Stimulated activated CD8-positive, alpha-beta memory T cell treated with anti-CD3 and anti-CD28 coated beads, Interleukin-15, amount 100 ng/mL, for 48 hours (primary cell): ENCODE measurements around the gene FGGY.

Source experiments
- DNase-seq, 2 donors: peaks; one replicate each; pipeline ENCODE4 v3.0.0-alpha.2; 2020; ENCODE audit warnings: low read depth in 2 of 2

Gene FGGY

GRCh38 chr1:59384443-59384842 lies 87.5 kb downstream of the FGGY start:
- DNase-seq: no peak

DNA sequence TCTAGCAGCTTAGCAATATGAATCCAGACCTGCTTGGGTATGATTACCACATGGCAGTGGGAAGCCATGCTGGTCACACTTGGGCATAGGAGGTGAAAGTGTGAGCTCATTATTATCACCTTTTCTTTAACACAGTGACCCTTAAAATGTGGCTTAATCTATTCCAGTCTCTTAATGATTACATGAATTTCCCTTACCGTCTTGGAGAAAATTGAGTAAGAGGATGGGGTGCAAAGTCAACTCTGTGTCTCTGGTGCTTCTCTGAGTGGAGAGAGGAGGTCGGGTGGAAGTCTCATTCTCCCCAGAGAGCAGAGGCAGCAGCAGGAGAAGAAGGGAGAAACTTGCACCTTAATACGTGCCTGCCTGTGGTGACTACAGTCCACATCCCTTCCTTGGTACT lies 91.3 kb downstream of the FGGY start:
- no peak for DNase-seq

DNA sequence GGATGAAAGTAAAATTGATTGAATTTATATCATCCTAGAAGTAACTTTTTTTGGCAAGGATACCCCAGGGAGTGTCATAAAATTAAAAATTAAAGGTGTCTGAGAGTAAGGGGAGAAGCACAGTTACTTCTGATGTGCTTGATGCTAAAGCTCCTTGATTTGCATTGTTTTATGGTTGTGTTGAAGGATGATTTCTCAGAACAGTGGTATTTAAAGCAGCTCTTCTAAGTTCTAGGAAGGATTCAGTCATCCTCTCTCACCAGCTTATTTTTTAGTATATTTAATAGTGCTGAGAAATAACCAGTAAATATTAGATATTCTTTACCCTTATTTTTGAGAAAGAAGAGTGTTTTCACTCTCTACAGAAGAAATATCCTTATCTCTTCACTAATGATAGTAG lies 93.0 kb downstream of the FGGY start:
- DNase-seq: no peak

- DNase-seq: no peak
Measured at GRCh38 chr1:59390307-59390706, 93.4 kb downstream of the FGGY start.

- no peak for DNase-seq
Measured at GRCh38 chr1:59391212-59392179, 94.6 kb downstream of the FGGY start.

DNA sequence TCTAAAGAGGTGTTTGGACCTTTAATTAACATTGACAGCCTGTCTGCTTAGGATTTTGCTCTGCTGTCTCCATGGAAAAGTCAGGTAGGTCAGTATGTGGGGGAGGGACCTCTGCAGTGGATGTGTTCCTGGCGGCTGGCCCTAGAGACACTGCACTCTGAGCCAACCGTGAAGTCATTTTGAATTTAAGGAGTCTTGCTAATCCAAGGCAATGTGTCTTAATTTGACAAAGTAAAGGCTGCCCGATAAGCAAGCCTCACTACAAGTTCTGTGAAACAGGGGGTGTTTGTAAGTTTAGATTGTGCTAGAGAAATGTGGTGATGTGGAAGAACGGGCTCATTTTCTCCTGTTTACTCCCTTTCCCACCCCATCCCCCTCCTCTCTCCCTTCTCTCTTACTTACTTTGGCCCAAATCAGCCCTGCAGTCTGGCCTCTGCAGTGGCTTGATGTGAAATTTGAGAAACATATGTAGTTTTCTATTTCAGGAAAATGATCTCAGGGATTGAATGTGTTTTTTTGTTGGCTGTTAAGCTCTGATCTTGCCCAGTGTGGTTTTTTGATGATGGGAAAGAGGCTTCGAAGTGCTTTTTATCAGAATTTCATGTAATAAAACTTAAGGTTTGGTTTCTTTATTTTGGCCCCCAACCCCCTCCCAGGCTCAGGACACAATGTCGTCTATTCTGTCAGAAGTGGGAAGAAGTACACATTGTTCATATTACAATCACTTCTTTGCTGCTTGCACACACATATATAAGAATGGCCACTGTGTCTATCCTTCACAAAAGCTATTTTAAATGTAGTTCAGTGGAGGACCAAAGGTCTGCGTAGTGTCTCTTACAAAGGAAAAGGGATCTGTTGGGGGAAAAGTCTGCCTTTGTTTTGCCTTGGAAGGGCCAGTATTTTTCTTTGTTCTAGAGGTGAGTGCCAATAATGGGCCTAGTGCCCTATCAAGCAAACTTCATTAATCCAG lies 96.6 kb downstream of the FGGY start:
- DNase-seq: no peak

DNA sequence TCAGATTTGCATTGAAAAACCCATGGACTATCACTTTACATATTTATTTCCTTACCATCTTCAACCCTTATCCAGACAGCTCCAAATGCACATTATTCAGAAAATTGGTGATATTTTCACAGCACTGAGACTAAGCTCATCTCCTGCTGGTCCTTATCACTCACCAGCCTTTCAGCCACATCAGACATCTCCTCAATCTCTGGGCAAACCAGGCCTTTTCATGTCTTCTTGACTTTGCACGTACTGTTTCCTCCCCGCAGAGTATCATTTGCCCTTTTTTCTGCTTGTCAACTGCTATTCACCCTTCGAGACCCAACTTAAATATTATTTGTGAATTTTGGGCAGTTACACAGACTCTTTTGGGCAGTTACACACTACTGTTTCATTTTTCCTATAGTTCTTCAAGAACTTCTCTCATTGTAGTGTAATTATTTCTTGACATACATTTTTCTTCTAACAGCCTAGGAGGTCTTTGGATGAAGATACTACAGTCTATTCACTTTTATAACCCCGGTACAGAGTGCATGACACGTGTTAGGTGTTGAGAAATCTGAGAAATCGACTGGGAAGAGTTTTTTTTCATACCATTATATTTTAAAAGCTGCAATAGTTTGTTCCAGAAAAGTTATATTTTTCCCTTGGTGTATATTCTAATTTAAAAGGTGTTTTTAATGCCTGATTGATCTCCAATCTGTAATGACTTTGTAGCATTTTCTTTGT lies 98.0 kb downstream of the FGGY start:
- DNase-seq: no peak

- no peak for DNase-seq
Measured at GRCh38 chr1:59396387-59396786, 99.5 kb downstream of the FGGY start.

GRCh38 chr1:59397139-59397858 lies 100.4 kb downstream of the FGGY start:
- DNase-seq: no peak

GRCh38 chr1:59399642-59400041 lies 102.7 kb downstream of the FGGY start:
- no peak for DNase-seq

DNA sequence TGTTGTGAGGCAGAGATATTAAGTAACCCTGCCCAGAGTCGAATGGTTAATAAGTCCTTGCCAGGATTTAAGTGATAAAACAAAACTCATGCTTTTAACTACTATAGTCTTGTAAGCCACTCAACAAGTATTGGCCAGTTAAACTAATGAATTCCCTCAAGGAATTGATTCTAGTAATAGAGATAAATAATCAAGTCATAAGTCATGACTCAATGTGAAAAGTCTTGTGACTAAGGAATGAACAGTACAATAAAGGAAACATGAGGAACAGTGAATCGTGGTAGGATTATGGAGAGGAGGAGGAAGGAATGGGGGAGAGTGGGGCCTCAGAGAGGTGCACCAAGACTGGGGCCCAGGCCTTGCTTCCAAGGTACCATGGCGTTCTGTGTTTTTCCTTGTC lies 104.7 kb downstream of the FGGY start:
- DNase-seq: no peak

DNA sequence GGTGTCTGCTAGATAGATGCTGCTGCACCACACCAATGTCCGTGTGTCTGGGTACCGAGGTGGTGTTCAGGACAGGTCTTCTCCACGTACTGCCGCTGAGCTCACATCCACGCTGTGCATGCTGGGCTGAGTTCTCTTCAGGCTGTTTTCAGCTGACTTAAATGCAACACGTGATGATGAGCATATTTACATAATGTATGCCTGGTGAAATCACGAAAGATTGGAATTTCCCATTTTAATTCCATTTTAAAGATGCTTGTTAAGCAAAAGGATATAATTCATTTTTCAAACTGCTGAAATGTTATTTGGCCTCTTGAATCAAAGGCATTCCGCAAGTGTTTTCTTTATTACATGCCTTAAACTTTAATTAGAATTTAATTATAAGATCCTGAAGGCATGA lies 107.9 kb downstream of the FGGY start:
- DNase-seq: no peak

GRCh38 chr1:59406437-59407164 lies 109.7 kb downstream of the FGGY start:
- DNase-seq: no peak

DNA sequence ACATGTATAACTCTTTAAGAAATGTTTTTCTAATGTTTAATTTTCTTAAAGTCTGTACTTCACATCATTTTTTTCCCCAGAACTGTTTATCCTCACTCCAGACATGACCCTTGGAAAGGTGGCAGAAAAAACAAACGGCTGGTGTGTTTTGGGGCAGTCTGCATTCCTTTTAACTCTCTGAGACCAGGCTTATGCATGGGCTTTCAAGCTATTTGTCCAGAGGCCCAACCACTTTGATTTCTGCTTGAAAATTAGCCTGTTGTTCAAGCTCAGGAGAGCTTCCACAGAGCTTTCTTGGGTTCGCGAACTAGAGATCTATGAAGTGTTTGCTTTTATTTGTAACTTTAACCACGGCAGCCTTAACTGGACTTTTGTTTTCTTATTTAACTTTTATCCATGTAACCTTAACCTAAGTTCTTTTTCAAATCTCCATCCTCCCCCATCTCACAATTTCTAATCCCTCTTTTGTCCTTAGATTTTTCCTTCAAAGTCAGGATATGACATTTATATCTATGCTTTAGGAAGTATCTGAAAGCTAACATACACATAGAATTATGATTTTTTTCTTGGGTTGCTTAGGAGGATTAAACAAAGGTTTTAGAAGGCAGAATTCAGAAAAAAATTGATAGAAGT lies 111.8 kb downstream of the FGGY start:
- DNase-seq: no peak

GRCh38 chr1:59409549-59409948 lies 112.7 kb downstream of the FGGY start:
- no peak for DNase-seq

GRCh38 chr1:59409986-59410385 lies 113.1 kb downstream of the FGGY start:
- DNase-seq: no peak

DNA sequence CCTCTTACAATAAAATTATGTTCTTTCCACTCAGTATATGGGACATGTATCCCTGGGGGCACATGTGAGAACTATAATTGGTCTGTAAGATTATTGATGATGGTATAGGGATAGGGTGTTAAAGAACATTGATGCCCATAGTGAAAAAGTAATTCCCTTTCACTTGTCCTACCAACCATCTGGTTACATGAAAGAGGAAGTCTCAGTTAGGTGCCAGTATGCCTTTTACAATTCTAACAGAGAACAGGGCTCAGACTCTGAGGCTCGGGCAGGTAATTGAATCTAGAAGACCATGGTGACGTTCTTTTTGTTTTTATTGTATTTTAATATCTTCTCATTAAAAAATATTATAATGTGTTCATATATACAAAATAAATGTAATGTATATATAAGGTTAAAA lies 113.6 kb downstream of the FGGY start:
- no peak for DNase-seq

DNA sequence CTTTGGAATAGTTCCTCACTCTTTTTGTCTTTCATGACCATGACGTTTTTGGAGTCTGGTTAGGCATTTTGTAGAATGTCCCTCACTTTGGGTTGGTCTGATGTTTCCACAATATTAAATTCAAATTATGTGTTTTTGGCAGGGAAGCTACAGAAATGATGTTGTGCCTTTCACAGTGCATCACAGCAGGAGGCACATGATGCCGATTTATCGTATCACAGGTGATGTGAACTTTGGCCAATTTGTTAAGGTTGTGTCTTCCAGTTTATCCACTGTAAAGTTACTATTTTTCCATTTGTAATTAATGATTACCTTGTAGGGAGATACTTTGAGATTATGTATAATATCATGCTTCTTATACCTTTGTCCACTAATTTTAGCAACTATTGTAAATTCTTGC lies 114.3 kb downstream of the FGGY start:
- no peak for DNase-seq

DNA sequence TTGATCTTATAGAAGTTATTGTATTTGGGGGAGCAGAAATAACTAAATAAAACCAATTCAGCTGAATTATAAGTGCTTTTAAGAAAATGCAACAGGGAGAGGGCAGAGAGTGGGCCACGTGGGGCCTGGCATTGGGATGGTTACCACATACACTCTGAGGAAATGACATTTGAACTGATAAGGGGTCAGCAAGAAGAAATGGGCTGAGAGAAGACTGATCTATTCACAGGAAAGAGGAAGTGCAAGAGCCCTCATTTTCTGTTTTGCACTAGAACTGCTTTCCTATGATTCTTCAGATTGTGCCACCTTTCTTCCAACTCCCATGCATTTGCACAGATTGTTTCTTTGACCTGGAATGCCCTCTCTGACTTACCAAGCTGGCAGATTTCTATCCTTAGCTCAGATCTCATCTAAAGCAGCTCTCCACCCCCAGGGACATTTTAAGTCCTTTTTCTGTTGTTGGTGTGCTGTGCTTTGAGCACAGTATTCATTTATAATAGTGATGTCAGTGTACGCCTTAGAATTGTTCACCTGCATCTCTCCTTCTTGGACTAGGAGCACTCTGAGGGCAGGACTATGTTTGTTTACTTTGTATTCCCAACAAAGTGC lies 115.9 kb downstream of the FGGY start:
- DNase-seq: no peak

- no peak for DNase-seq
Measured at GRCh38 chr1:59413327-59413720, 116.4 kb downstream of the FGGY start.
